ENCODE measurements around the gene PNMA8C.

GRCh38 chr19:46383846-46384245, 44.9 kb downstream of the PNMA8C start:
- TF ChIP-seq NFRKB (IDR thresholded peaks at IDR 0.05), result no peak
- no peak for TF ChIP-seq ZNF384 (IDR thresholded peaks at IDR 0.05)

Measured in HEK293T (cell line).